ENCODE measurements around the gene CASP3.
"Not testable (repeated sequence)": the region's sequence is repeated elsewhere in the genome, so short reads cannot be mapped to it uniquely, and the experiment has no call there.

Gene CASP3

DNA sequence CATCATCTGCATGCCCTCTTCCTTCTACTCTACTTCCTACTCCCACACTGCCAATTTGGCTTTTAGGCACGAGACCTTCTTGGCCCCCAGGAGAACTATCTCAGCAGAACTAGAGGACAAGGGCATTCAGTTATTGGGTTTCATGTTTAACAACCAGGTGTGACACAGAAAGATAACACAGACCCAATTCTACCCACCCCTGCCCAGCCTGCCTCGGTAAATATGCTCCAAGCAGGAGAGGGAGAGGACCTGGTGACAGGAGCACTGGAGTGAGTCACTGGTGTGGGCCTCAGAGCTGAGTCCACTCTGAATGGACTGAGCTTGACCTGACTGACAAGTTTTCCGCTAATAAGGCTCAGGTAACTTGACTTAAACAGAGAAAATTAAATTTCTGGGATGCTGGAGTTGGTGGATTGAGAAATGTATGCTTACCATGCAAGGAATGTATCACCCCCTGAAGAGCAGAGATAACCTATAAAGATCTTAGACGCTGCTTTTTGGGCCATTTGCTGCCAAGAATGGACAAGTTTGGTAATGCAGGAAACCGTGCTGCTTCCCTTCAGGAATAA, 52.5 kb downstream of the CASP3 start:
- no peak for DNase-seq (ENCODE audit: low read depth in 3 of 3)

GRCh38 chr4:184596044-184596616, 53.1 kb downstream of the CASP3 start:
- DNase-seq (ENCODE audit: low read depth in 3 of 3) = no peak

DNA sequence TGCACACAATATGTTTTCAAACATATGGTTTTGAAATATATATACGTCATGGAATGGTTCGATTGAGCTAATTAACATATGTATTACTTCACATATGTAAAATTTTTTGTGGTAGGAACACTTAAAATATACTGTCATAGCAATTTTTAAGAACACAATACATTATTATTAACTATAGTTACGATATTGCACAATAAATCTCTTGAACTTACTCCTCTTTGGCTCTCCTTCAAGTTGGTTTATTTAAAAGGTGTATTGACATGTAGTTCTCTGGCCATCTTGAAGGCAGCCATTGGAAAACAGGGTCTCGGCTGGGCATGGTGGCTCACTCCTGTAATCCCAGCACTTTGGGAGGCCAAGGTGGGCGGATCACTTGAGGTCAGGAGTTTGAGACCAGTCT, 53.8 kb downstream of the CASP3 start:
- DNase-seq (ENCODE audit: low read depth in 3 of 3) = no peak

DNA sequence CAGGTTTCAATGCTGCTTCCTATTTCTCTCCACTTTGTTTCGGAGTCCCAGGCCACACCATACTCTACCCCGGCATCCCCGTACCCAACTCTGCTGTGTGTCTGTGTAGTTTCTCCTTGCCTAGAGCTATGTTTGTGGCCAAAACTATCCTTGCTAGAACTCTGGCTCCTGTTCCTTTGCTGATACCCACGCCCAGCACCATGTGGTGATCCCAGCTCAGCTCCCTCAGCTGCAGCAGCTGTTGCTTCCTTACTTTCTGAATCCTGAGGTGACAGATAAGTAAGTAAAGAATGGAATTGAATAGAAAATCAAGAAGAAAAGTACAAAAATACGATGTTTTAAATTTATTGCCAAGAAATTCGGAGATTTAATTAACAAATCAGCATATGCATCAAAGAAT, 55.8 kb downstream of the CASP3 start:
- DNase-seq (ENCODE audit: low read depth in 3 of 3) = no peak

DNA sequence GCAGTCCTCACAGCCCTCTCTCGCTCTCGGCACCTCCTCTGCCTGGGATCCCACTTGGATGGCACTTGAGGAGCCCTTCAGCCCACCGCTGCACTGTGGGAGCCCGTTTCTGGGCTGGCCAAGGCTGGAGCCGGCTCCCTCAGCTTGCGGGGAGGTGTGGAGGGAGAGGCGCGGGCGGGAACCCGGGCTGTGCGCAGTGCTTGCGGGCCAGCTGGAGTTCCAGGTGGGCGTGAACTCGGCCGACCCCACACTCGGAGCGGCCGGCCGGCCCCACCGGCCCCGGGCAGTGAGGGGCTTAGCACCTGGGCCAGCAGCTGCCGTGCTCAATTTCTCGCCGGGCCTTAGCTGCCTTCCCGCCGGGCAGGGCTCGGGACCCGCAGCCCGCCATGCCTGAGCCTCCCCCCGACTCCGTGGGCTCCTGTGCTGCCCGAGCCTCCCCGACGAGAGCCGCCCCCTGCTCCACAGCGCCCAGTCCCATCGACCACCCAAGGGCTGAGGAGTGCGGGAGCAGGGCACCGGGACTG, 57.4 kb downstream of the CASP3 start:
- not testable (repeated sequence) for DNase-seq (ENCODE audit: low read depth in 3 of 3)

DNA sequence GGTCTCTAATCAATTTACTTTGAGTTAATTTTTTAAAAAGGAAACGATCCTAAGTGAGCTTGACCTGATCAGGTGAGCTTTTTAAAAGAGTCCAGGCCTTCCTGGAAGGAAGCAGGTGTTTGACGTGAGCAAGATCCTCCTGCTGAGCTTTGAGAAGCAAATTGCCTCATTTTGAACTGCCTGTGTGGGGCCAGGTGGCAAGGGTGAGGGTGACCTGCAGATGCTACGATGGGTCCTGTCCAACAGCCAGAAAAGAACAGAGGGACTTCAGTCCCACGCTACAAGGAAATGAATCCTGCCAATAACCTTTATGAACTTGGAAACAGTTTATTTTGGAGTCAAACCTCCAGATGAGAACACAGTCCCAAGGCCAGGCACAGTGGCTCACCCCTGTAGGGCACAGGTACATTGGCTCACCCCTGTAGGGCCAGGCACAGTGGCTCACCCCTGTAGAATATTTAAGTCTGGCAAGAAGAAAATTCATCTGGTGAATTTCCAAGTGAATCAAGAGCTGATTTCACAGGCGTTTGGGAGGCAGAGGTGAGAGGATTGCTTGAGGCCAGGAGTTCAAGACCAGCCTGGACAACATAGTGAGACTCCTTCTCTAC, 58.1 kb downstream of the CASP3 start:
- no peak for DNase-seq (ENCODE audit: low read depth in 3 of 3)

GRCh38 chr4:184590196-184590595, 59.1 kb downstream of the CASP3 start:
- no peak for DNase-seq (ENCODE audit: low read depth in 3 of 3)

- no peak for DNase-seq (ENCODE audit: low read depth in 3 of 3)
Observed at GRCh38 chr4:184588893-184589292, 60.4 kb downstream of the CASP3 start.

GRCh38 chr4:184587701-184588100, 61.5 kb downstream of the CASP3 start:
- no peak for DNase-seq (ENCODE audit: low read depth in 3 of 3)

DNA sequence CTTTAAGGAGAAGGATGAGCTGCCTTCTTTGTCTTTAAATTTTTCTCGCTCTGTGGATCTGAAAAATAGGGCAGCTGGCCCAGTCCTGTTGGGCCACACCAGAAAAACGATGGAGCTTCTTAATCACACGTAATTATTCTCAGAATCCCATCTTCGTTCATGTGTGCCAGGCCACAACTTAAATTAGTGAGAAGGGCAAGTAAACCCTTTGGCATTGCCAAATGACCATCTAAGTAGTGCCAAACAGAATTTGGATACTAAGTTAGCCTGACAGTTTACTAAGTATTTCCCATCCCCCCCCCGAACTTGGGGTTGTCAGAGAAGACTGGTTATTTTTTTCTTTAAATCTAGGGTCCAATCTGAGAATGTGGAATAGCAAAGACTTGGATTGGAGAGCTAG, 62.0 kb downstream of the CASP3 start:
- DNase-seq (ENCODE audit: low read depth in 3 of 3) = no peak

- peak in 1 of 3 donors; percentile 8 for DNase-seq (ENCODE audit: low read depth in 3 of 3)
Observed at GRCh38 chr4:184583738-184584502, 65.3 kb downstream of the CASP3 start.

Data from stimulated activated CD4-positive, alpha-beta T cell treated with anti-CD3 and anti-CD28 coated beads, TNF-alpha, amount 100 ng/mL, for 48 hours (primary cell).